HCT116 (cell line): ENCODE results near the gene SSMEM1. TPM values are rescaled to one million over a fixed set of nuclear protein-coding genes. Genes with fewer than 3 reads are reported as not detected.

Experiments
- ATAC-seq: fragments of 200-7000 bp; cut with Tn5 transposase; 2 replicates; pipeline ENCODE4 v1.9.1; 2020; ENCODE audit warnings: mild to moderate bottlenecking, moderate library complexity
- BruUV-seq: library from RNA; stranded (reverse); fragments of 400-500 nt; replicated peaks from 2 replicates; lab custom pipeline; 2021; lab: Mats Ljungman, UMichigan
- CTCF ChIA-PET: fragments of 300-600 bp; sonication (Branson Sonifier 250); formaldehyde crosslinking; loops from one replicate; lab custom pipeline; 2021; ENCODE audit warnings: antibody characterized with exemption; lab: Charles Lee
- POLR2A ChIA-PET: fragments of 300-600, 350-600 bp; sonication (Branson Sonifier 250); formaldehyde crosslinking; loops from one replicate; lab custom pipeline; 2021; ENCODE audit warnings: antibody characterized with exemption; lab: Charles Lee
- RAD21 ChIA-PET, 2 experiments: fragments of 300-600 bp; sonication (Branson Sonifier 250); formaldehyde crosslinking; loops; one replicate each; lab custom pipeline; 2023; ENCODE audit warnings: low total read pairs in 2 of 2; ENCODE audit not compliant: uncharacterized antibody in 2 of 2, unreplicated experiment in 2 of 2, low non-redundant PET in 1 of 2; lab: Charles Lee
- DNase-seq: peaks from one replicate; pipeline ENCODE4 v3.0.0-alpha.2; 2010; ENCODE audit warnings: low read depth, low spot score
- H2AFZ ChIP-seq: fragments of 200-600 bp; shearing (Covaris generic), sonication (generic); 2 replicates; pipeline ENCODE4 v1.6.1; 2017; ENCODE audit warnings: low read depth, mixed run types, mixed read lengths, antibody characterized with exemption, low read length; ENCODE audit not compliant: poor library complexity, severe bottlenecking
- H3K27ac ChIP-seq: 2 replicates; pipeline ENCODE4 v1.5.1; 2012; ENCODE audit warnings: low read depth, low read length
- H3K27me3 ChIP-seq: fragments of 200-600 bp; sonication (generic); 2 replicates; pipeline ENCODE4 v1.6.1; 2016; ENCODE audit warnings: mixed run types, low read length, mixed read lengths; ENCODE audit not compliant: insufficient read depth
- H3K36me3 ChIP-seq, 2 experiments: fragments of 200-500 bp in 1 of 2; fragments of 200-600 bp in 1 of 2; sonication (Bioruptor generic) in 1 of 2; sonication (generic) in 1 of 2; 2 replicates each; pipeline versions ENCODE4 v1.5.1 to v1.6.1; 2014 to 2016; ENCODE audit warnings: low read length in 2 of 2, inconsistent platforms in 1 of 2, mixed read lengths in 1 of 2, mixed run types in 1 of 2; ENCODE audit not compliant: insufficient read depth in 2 of 2, control insufficient read depth in 1 of 2
- H3K4me1 ChIP-seq, 2 experiments: fragments of 200-600 bp in 1 of 2; sonication (generic) in 1 of 2; 2 replicates each; pipeline versions ENCODE4 v1.5.1 to v1.6.1; 2012 to 2017; ENCODE audit warnings: low read length in 2 of 2, inconsistent platforms in 1 of 2, mild to moderate bottlenecking in 1 of 2, mixed read lengths in 1 of 2, mixed run types in 1 of 2, moderate library complexity in 1 of 2; ENCODE audit not compliant: insufficient read depth in 2 of 2, control insufficient read depth in 1 of 2
- H3K4me2 ChIP-seq: fragments of 200-600 bp; sonication (generic); 2 replicates; pipeline ENCODE4 v1.6.1; 2017; ENCODE audit warnings: mixed run types, low read length, mixed read lengths
- H3K4me3 ChIP-seq, 2 experiments: fragments of 200-600 bp in 1 of 2; sonication (generic) in 1 of 2; replicated peaks in 1 of 2; 2 replicates each; pipeline ENCODE4 v1.5.1; 2011 to 2016; ENCODE audit warnings: low read length in 2 of 2, control low read depth in 1 of 2, low read depth in 1 of 2, mild to moderate bottlenecking in 1 of 2, mixed read lengths in 1 of 2, mixed run types in 1 of 2
- H3K79me2 ChIP-seq: fragments of 200-600 bp; sonication (generic); 2 replicates; pipeline ENCODE4 v1.6.1; 2017; ENCODE audit warnings: mild to moderate bottlenecking, mixed run types, low read length, moderate library complexity, mixed read lengths; ENCODE audit not compliant: insufficient read depth
- H3K9ac ChIP-seq: fragments of 200-600 bp; sonication (generic); 2 replicates; pipeline ENCODE4 v1.6.1; 2016; ENCODE audit warnings: low read length, mixed read lengths
- H3K9me2 ChIP-seq: fragments of 200-600 bp; sonication (generic), shearing (Covaris generic); 2 replicates; pipeline ENCODE4 v1.6.1; 2017; ENCODE audit warnings: mixed run types, mild to moderate bottlenecking, moderate library complexity; ENCODE audit not compliant: insufficient read depth
- H3K9me3 ChIP-seq, 2 experiments: fragments of 200-500 bp in 1 of 2; fragments of 200-600 bp in 1 of 2; sonication (Bioruptor generic) in 1 of 2; sonication (generic) in 1 of 2; 2 replicates each; pipeline ENCODE4 v1.6.1; 2014 to 2017; ENCODE audit warnings: low read length in 2 of 2, mixed read lengths in 2 of 2, inconsistent platforms in 1 of 2, low read depth in 1 of 2, mild to moderate bottlenecking in 1 of 2, mixed run types in 1 of 2, moderate library complexity in 1 of 2; ENCODE audit not compliant: control insufficient read depth in 1 of 2, insufficient read depth in 1 of 2
- H4K20me1 ChIP-seq: fragments of 200-600 bp; sonication (generic), shearing (Covaris generic); 2 replicates; pipeline ENCODE4 v1.6.1; 2017; ENCODE audit warnings: mixed run types, mild to moderate bottlenecking, moderate library complexity; ENCODE audit not compliant: insufficient read depth
- CBX3 ChIP-seq: IDR thresholded peaks from 2 replicates; pipeline ENCODE4 v1.6.1; 2012; ENCODE audit warnings: low read depth
- CEBPB ChIP-seq: IDR thresholded peaks from 2 replicates; pipeline ENCODE4 v1.6.1; 2012; ENCODE audit warnings: low read depth
- CTCF ChIP-seq, 3 experiments: fragments of 200-600 bp in 1 of 3; sonication (generic) in 1 of 3; IDR thresholded peaks in 2 of 3; conservative IDR thresholded peaks in 1 of 3; 2 replicates each; pipeline ENCODE4 v1.5.1; 2012 to 2017; ENCODE audit warnings: low read depth in 2 of 3, low read length in 2 of 3, antibody characterized with exemption in 1 of 3, borderline replicate concordance in 1 of 3, control low read depth in 1 of 3, mild to moderate bottlenecking in 1 of 3, mixed read lengths in 1 of 3, mixed run types in 1 of 3, moderate library complexity in 1 of 3; ENCODE audit not compliant: insufficient read depth in 1 of 3
- FOSL1 ChIP-seq: IDR thresholded peaks from 2 replicates; pipeline ENCODE4 v1.6.1; 2012; ENCODE audit warnings: low read depth
- JUND ChIP-seq: IDR thresholded peaks from 2 replicates; pipeline ENCODE4 v1.6.1; 2012
- POLR2AphosphoS5 ChIP-seq: IDR thresholded peaks from 2 replicates; pipeline ENCODE4 v1.6.1; 2011; ENCODE audit warnings: mild to moderate bottlenecking, low read depth, low read length, moderate library complexity
- RAD21 ChIP-seq: IDR thresholded peaks from 2 replicates; pipeline ENCODE4 v1.6.1; 2012; ENCODE audit warnings: low read depth, mild to moderate bottlenecking
- REST ChIP-seq: IDR thresholded peaks from 2 replicates; pipeline ENCODE4 v1.6.1; 2012; ENCODE audit warnings: low read depth
- SIN3A ChIP-seq: IDR thresholded peaks from 2 replicates; pipeline ENCODE4 v1.6.1; 2012; ENCODE audit warnings: low read depth
- SP1 ChIP-seq: IDR thresholded peaks from 2 replicates; pipeline ENCODE4 v1.6.1; 2012; ENCODE audit warnings: low read depth
- TCF7L2 ChIP-seq: IDR thresholded peaks from 2 replicates; pipeline ENCODE4 v1.7.0; 2011; ENCODE audit warnings: borderline replicate concordance, inconsistent platforms; ENCODE audit not compliant: insufficient read depth, insufficient read length; ENCODE audit errors: extremely low read depth
- ZFX ChIP-seq: fragments of 450-650 bp; IDR thresholded peaks from 2 replicates; pipeline ENCODE4 v1.6.1; 2017
- intact Hi-C: fragments of 100-400 bp; cut with micrococcal nuclease; formaldehyde crosslinking; loops from 2 replicates; pipeline ENCODE4 v1.10.0; 2022
- total RNA-seq: library from RNA; stranded (reverse); gene quantifications from one replicate; pipeline ENCODE4 v1.2.1, GENCODE V29; 2021; ENCODE audit not compliant: unreplicated experiment
- TF ChIP-seq, protein P1 (sequence below): IDR thresholded peaks from 2 replicates; pipeline ENCODE4 v1.6.1; 2012
- TF ChIP-seq, protein P2 (sequence below): IDR thresholded peaks from 2 replicates; pipeline ENCODE4 v1.6.1; 2012
- TF ChIP-seq, protein P3 (sequence below): IDR thresholded peaks from 2 replicates; pipeline ENCODE4 v1.6.1; 2011; ENCODE audit warnings: mild to moderate bottlenecking, low read length, moderate library complexity; ENCODE audit not compliant: insufficient replicate concordance; ENCODE audit errors: extremely low read depth

SSMEM1 gene
- total RNA-seq, 1 experiment from 2014 or later, result not detected

DNA sequence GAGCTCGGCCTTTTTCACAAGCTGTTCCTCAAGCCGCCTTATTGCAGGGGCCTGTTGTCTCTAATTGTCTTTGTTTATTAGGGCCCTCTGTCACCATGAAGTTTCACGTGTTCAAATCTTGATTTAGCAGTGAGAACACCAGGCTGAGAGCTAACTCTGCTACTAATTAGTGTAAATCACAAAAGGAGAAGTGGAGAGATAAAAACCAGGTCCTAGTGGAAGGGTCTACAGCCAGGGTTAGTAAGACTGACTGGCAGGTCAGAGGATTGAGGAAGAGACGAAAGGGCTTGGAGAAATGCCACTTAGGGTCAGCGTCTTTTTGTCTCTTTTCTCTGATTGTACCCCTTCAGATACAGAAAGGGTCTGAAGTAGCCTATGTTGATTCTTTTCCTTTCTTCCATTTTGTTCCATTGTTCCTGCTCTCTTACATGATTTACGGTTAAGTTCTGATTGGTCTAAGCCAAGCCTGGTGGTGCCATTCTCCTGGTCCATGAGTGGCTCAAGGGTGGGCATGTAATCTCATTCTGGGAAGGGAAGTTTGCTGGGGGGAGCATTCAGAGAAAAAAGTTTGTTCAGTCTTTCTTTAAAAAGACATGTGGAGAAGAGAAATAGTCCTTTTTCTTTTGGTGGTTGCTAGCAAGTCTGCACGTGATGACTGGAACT lies 21.3 kb downstream of the SSMEM1 start:
- no peaks in the 10 kb centered on the region for H3K9me3 ChIP-seq
- no peaks in the 10 kb centered on the region for H3K9me2 ChIP-seq
- no peak overlapping the region for H3K4me3 ChIP-seq
- CTCF ChIA-PET, result no interaction called here
- no peak overlapping the region for H3K4me2 ChIP-seq
- no peaks in the 10 kb centered on the region for H4K20me1 ChIP-seq
- TF ChIP-seq POLR2AphosphoS5 (no peak), TCF7L2 (no peak), RAD21 (no peak), SIN3A (no peak), JUND (no peak), REST (no peak), ZFX (no peak), CTCF (IDR thresholded peaks at IDR 0.05 in 2 of 3, conservative IDR thresholded peaks at IDR 0.05 in 1 of 3; ENCODE audit: borderline replicate concordance in 1 of 3, insufficient read depth in 1 of 3, low read depth in 2 of 3, low read length in 2 of 3) (no peak), SP1 (no peak), FOSL1 (no peak), CBX3 (no peak), CEBPB (no peak)
- TF ChIP-seq, protein P1, sequence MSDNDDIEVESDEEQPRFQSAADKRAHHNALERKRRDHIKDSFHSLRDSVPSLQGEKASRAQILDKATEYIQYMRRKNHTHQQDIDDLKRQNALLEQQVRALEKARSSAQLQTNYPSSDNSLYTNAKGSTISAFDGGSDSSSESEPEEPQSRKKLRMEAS, result no peak
- TF ChIP-seq, protein P2, sequence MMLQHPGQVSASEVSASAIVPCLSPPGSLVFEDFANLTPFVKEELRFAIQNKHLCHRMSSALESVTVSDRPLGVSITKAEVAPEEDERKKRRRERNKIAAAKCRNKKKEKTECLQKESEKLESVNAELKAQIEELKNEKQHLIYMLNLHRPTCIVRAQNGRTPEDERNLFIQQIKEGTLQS, result no peak
- TF ChIP-seq, protein P3, sequence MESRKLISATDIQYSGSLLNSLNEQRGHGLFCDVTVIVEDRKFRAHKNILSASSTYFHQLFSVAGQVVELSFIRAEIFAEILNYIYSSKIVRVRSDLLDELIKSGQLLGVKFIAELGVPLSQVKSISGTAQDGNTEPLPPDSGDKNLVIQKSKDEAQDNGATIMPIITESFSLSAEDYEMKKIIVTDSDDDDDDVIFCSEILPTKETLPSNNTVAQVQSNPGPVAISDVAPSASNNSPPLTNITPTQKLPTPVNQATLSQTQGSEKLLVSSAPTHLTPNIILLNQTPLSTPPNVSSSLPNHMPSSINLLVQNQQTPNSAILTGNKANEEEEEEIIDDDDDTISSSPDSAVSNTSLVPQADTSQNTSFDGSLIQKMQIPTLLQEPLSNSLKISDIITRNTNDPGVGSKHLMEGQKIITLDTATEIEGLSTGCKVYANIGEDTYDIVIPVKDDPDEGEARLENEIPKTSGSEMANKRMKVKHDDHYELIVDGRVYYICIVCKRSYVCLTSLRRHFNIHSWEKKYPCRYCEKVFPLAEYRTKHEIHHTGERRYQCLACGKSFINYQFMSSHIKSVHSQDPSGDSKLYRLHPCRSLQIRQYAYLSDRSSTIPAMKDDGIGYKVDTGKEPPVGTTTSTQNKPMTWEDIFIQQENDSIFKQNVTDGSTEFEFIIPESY, result no peak
- TF ChIP-seq, all 23 proteins: peak for 0
- H3K4me1 ChIP-seq, result peaks cover 0 to 4% of the 10 kb centered on the region in 2 experiments; a peak in 1 of 4 replicates
- no peak for DNase-seq
- no peak overlapping the region for H3K27ac ChIP-seq
- no peaks in the 10 kb centered on the region for H3K27me3 ChIP-seq
- H3K9ac ChIP-seq, result no peak overlapping the region
- H3K36me3 ChIP-seq, result no peaks in the 10 kb centered on the region
- no peak for ATAC-seq
- BruUV-seq, result no TSS peak
- POLR2A ChIA-PET, result no interaction called here
- RAD21 ChIA-PET, result no interaction called here
- H3K79me2 ChIP-seq, result no peaks in the 10 kb centered on the region
- intact Hi-C loops, result no loop called here
- H2AFZ ChIP-seq, result no peak overlapping the region
